Gastrocnemius medialis (tissue), 4 donors: Measurements from ENCODE around the gene GHRHR. TPM values are rescaled to one million over a fixed set of nuclear protein-coding genes. Genes with fewer than 3 reads are reported as not detected.

Source experiments
- ATAC-seq, 2 donors: fragments of 150-250 bp; one replicate each; pipeline ENCODE4 v1.9.1; 2016
- DNase-seq, 2 donors: peaks; one replicate each; pipeline ENCODE4 v3.0.0-alpha.2; 2019
- H3K27ac ChIP-seq, 4 donors: fragments of 200-600 bp; sonication (generic); 1 replicate in 1 of 4; 2 replicates in 3 of 4; pipeline ENCODE4 v1.5.1; 2016 to 2018; ENCODE audit warnings: mild to moderate bottlenecking in 2 of 4, moderate library complexity in 1 of 4
- H3K27me3 ChIP-seq, 3 donors: fragments of 200-600 bp; sonication (generic) in 2 of 3; 1 replicate in 1 of 3; 2 replicates in 2 of 3; pipeline versions ENCODE4 v1.5.1 to v1.6.0; 2016 to 2019; ENCODE audit warnings: mild to moderate bottlenecking in 1 of 3, moderate library complexity in 1 of 3
- H3K36me3 ChIP-seq, 2 donors: fragments of 200-600 bp; sonication (generic) in 1 of 2; one replicate each; pipeline ENCODE4 v1.5.1; 2017 to 2018
- H3K4me1 ChIP-seq, 2 donors: fragments of 200-600 bp; sonication (generic) in 1 of 2; one replicate each; pipeline ENCODE4 v1.5.1; 2016 to 2017; ENCODE audit warnings: mild to moderate bottlenecking in 2 of 2
- H3K4me3 ChIP-seq, 4 donors: fragments of 200-600 bp; sonication (generic) in 3 of 4; 1 replicate in 1 of 4; 2 replicates in 3 of 4; pipeline ENCODE4 v1.5.1; 2016 to 2019; ENCODE audit warnings: mild to moderate bottlenecking in 2 of 4
- H3K9me3 ChIP-seq, 3 donors: fragments of 200-600 bp; sonication (generic) in 2 of 3; 1 replicate in 1 of 3; 2 replicates in 2 of 3; pipeline ENCODE4 v1.5.1; 2016 to 2019
- POLR2A ChIP-seq, 2 donors: fragments of 450-650 bp; IDR thresholded peaks; one replicate each; pipeline ENCODE4 v1.6.1; 2017; ENCODE audit warnings: antibody characterized with exemption in 2 of 2, mild to moderate bottlenecking in 2 of 2, moderate library complexity in 2 of 2
- in situ Hi-C, 4 donors: fragments of 200-750 bp; cut with MboI; loops; one replicate each; pipeline versions ENCODE4 v1.15.0 to v1.8.0; 2017; ENCODE audit warnings: low sequenced_read_pairs in 4 of 4
- intact Hi-C: fragments of 100-400 bp; cut with DNase I; formaldehyde crosslinking; loops from one replicate; pipeline ENCODE4 v1.15.1; 2023; ENCODE audit warnings: low total_unique reads
- total RNA-seq, 4 donors: library from RNA; depleted of rRNA; stranded (reverse); fragments of >200 nt; gene quantifications; one replicate each; pipeline versions ENCODE4 v1.1.0 to v1.2.3, GENCODE V29; 2016
- TF ChIP-seq, protein P1 (sequence below), 5 experiments: fragments of 450-650 bp in 3 of 5; fragments of 200-600 bp in 2 of 5; sonication (generic) in 2 of 5; IDR thresholded peaks in 4 of 5; conservative IDR thresholded peaks in 1 of 5; 1 replicate in 4 of 5; 2 replicates in 1 of 5; pipeline ENCODE4 v1.5.1; 2016 to 2019; ENCODE audit warnings: antibody characterized with exemption in 5 of 5, mild to moderate bottlenecking in 3 of 5, moderate library complexity in 3 of 5

The GHRHR gene
- total RNA-seq, 4 donors from 2014 or later = not detected

GRCh38 chr7:30923009-30923773, 40.6 kb upstream of the GHRHR start:
- intact Hi-C loops = no loop called here
- no peaks in the 10 kb centered on the region for H3K9me3 ChIP-seq
- peaks cover 26 to 29% of the 10 kb centered on the region in 2 donors for H3K4me1 ChIP-seq
- H3K27ac ChIP-seq = peak overlapping the region in 1 of 4 donors; percentile 66
- no peak overlapping the region for H3K4me3 ChIP-seq
- no peaks in the 10 kb centered on the region for H3K36me3 ChIP-seq
- ATAC-seq (no peak), DNase-seq (peak; percentile 1 to 9)
- in situ Hi-C loops = no loop called here
- H3K27me3 ChIP-seq = no peaks in the 10 kb centered on the region
- TF ChIP-seq, protein P1, sequence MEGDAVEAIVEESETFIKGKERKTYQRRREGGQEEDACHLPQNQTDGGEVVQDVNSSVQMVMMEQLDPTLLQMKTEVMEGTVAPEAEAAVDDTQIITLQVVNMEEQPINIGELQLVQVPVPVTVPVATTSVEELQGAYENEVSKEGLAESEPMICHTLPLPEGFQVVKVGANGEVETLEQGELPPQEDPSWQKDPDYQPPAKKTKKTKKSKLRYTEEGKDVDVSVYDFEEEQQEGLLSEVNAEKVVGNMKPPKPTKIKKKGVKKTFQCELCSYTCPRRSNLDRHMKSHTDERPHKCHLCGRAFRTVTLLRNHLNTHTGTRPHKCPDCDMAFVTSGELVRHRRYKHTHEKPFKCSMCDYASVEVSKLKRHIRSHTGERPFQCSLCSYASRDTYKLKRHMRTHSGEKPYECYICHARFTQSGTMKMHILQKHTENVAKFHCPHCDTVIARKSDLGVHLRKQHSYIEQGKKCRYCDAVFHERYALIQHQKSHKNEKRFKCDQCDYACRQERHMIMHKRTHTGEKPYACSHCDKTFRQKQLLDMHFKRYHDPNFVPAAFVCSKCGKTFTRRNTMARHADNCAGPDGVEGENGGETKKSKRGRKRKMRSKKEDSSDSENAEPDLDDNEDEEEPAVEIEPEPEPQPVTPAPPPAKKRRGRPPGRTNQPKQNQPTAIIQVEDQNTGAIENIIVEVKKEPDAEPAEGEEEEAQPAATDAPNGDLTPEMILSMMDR (IDR thresholded peaks at IDR 0.05 in 4 of 5, conservative IDR thresholded peaks at IDR 0.05 in 1 of 5) = no peak
- no peak for TF ChIP-seq POLR2A (IDR thresholded peaks at IDR 0.05)

DNA sequence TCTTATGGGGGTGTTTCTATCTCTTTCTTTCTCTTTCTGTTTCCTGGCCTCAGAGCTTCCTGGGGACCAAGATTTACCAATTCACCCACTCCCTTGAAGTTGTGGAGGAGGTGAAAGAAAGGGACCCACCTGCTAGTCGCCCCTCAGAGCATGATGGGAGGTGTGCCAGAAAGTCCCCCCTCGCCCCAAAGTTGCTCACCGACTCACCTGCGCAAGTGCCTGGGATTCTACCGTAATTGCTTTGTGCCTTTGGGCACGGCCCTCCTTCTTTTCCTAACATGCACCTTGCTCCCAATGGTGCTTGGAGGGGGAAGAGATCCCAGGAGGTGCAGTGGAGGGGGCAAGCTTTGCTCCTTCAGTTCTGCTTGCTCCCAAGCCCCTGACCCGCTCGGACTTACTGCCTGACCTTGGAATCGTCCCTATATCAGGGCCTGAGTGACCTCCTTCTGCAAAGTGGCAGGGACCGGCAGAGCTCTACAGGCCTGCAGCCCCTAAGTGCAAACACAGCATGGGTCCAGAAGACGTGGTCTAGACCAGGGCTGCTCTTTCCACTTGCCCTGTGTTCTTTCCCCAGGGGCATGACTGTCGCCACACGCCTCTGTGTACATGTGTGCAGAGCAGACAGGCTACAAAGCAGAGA, 39.9 kb upstream of the GHRHR start:
- TF ChIP-seq, protein P1 (IDR thresholded peaks at IDR 0.05 in 4 of 5, conservative IDR thresholded peaks at IDR 0.05 in 1 of 5) = no peak
- no peak for TF ChIP-seq POLR2A (IDR thresholded peaks at IDR 0.05)
- ATAC-seq = no peak
- no peaks in the 10 kb centered on the region for H3K9me3 ChIP-seq
- H3K27me3 ChIP-seq = no peaks in the 10 kb centered on the region
- intact Hi-C loops = no loop called here
- H3K36me3 ChIP-seq = no peaks in the 10 kb centered on the region
- in situ Hi-C loops = no loop called here
- DNase-seq = peak; percentile 1 to 6
- H3K4me1 ChIP-seq = peaks cover 21 to 28% of the 10 kb centered on the region in 2 donors
- no peak overlapping the region for H3K4me3 ChIP-seq
- H3K27ac ChIP-seq = no peak overlapping the region

DNA sequence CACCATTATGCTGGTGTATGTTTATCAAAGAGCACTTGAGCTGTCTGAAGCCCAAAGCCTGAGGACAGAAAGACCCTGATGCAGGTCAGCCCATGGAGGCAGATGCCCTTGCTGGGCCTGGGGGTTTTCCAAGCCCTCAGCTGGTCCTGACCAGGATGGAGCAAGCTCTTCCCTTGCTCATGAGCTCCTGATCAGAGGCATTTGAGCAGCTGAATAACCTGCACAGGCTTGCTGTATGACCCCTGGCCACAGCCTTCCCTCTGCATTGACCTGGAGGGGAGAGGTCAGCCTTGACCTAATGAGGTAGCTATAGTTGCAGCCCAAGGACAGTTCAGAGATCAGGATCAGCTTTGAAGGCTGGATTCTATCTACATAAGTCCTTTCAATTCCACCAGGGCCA, 39.1 kb upstream of the GHRHR start:
- H3K27ac ChIP-seq = no peak overlapping the region
- no peaks in the 10 kb centered on the region for H3K9me3 ChIP-seq
- DNase-seq (no peak), ATAC-seq (no peak)
- no peak overlapping the region for H3K4me3 ChIP-seq
- in situ Hi-C loops = no loop called here
- peaks cover 19 to 23% of the 10 kb centered on the region in 2 donors for H3K4me1 ChIP-seq
- TF ChIP-seq, protein P1 (IDR thresholded peaks at IDR 0.05 in 4 of 5, conservative IDR thresholded peaks at IDR 0.05 in 1 of 5) = no peak
- no peak for TF ChIP-seq POLR2A (IDR thresholded peaks at IDR 0.05)
- intact Hi-C loops = no loop called here
- H3K36me3 ChIP-seq = no peaks in the 10 kb centered on the region
- H3K27me3 ChIP-seq = no peaks in the 10 kb centered on the region

DNA sequence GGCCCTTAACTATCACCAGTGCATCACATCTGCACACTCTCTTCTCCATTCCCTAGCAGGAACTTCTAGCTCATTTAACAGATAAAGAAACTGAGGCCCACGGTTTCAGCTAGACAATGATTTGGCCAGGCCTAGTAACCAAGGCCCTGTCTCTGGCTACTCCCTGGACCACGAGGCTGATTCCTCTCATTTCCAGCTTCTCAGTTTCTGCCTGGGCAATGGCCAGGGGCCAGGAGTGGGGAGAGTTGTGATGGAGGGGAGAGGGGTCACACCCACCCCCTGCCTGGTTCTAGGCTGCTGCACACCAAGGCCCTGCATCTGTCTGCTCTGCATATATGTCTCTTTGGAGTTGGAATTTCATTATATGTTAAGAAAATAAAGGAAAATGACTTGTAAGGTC, 38.6 kb upstream of the GHRHR start:
- Histone ChIP-seq H3K27me3 (no peaks in the 10 kb centered on the region), H3K27ac (no peak overlapping the region), H3K9me3 (no peaks in the 10 kb centered on the region), H3K36me3 (no peaks in the 10 kb centered on the region), H3K4me1 (peaks cover 17 to 19% of the 10 kb centered on the region in 2 donors), H3K4me3 (no peak overlapping the region)
- intact Hi-C loops (no loop called here), in situ Hi-C loops (no loop called here)
- TF ChIP-seq, protein P1 (IDR thresholded peaks at IDR 0.05 in 4 of 5, conservative IDR thresholded peaks at IDR 0.05 in 1 of 5) = no peak
- no peak for TF ChIP-seq POLR2A (IDR thresholded peaks at IDR 0.05)
- DNase-seq = no peak
- ATAC-seq = no peak
